Pulmonary artery endothelial cell (primary cell): Measurements from ENCODE around the gene RBBP5. TPM values are rescaled to one million over a fixed set of nuclear protein-coding genes. Genes with fewer than 3 reads are reported as not detected.

Experiments
- DNase-seq: peaks from one replicate; pipeline ENCODE4 v3.0.0-alpha.2; 2011; ENCODE audit warnings: low read depth, low spot score
- total RNA-seq: library from RNA; depleted of rRNA; stranded (reverse); fragments of >200 nt; gene quantifications from 2 replicates; pipeline ENCODE4 v1.2.3, GENCODE V29; 2014

RBBP5 gene
- total RNA-seq, 1 donor from 2014 or later, result 17.7 TPM

DNA sequence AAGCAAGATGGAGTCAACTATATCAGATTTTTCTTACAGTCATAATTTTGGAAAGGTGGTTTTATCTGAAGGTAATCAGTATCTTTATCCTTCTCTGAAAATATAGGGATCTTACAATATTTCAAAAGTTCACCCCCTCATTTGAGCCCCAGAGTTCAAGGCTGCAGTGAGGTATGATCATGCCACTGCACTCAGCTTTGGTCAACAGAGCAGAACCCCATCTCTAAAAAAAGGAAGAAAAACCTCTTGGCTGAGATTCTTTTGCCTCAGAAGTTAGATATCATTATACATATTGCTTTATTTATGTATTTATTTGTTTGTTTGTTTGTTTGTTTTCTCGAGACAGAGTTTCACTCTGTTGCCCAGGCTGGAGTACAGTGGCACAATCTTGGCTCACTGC is 11.5 kb upstream of the RBBP5 start:
- DNase-seq, result no peak

DNA sequence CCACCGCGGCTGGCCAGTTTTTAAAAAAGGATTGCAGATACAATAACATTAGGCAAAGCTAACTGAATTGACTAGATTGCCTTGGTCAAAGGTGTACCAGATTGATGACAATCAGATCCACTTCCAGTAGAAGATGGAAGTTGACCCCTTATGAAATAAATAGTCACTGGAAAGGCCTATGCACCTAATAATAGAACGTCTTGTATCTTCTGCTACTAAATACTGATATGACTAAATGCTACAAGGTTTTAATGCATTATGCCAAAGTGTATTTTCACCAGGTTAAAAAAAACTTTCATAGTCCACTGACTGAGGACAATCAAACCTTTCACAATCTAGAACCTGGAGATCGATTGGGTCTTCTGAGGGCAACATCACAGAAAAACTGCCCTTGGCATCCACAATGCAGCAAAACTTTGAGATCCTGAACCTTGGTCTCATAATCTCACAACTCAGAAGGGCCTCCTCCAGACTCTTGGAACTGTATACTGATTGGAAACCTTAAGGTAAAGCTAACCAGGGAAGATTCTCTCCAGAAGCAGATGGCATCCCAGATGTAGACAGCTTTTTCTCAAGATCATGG is 7.8 kb upstream of the RBBP5 start:
- no peak for DNase-seq

DNA sequence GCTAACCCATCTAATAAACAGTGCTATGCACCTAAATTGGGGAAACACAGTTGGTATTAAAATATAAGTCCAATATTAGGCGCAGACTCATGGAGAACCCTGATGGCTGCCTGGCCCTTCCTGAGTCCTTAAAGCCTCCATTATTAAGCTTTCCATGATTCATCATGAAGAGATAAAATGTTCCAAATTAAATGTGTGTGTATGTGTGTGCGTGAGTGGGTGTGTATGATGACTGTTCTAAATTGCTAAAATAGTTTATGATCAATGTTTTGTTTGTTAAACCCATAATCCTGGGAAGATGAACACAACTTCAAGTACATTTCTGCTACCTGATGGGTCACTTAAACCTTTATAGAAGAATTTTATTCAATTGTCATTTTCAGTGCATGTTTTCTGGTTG is 6.3 kb upstream of the RBBP5 start:
- DNase-seq, result no peak

DNA sequence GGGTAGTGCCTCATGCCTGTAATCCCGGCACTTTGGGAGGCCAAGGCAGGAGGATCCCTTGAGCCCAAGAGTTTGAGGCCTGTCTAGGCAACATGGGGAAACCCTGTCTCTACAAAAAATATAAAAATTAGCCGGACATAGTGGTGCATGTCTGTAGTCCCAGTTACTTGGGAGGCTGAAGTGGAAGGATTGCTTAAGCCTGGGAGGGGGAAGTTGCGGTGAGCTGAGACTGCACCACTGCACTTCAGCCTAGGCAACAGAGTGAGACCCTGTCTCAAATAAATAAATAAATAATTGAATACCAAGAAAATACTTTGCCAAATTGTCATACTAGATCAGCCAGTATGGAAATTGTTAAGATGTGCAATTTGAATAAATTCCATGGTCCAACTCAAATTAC is 5.9 kb upstream of the RBBP5 start:
- no peak for DNase-seq

GRCh38 chr1:205124726-205125125 is 2.9 kb upstream of the RBBP5 start:
- DNase-seq, result no peak

- no peak for DNase-seq
Observed at GRCh38 chr1:205122489-205122882, 708 bp upstream of the RBBP5 start.

DNA sequence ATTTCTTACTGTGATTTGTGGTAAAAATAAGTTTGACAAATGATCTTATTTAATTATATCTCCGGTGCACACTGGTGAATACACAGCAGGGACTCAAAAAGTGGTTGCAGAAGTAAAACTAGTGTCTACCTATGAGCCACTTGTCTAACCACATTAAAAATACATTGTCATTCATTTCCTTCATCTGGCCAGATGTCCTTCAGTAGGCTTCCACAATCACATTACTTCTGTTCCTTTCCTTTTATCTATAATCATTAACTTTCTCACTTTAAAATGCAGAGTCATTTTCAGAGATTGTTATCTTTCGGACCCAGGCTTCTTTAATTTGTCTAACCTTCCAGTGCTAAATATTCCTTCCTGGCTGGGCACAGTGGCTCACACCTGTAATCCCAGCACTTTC is 3.0 kb downstream of the RBBP5 start:
- DNase-seq, result no peak

DNA sequence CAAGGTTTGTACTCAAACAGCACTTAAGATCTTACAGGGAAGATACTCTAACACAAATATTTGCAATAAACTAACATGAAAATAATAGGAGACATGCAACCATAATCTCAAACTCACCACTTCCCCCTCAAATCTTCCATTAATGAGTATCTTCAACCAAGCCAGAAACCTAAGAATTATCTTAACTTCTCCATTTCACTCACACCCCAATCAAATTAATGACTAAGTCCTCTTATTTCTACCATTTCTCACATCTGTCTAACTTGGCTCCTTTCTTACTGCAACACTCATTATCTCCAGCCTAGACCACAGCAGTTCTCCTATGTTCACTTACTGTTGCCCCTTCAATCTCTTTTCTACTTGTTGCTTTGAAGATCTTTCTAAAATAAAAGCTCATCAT is 10.4 kb downstream of the RBBP5 start:
- DNase-seq, result no peak

- DNase-seq, result no peak
Observed at GRCh38 chr1:205109711-205110110, 12.1 kb downstream of the RBBP5 start.

DNA sequence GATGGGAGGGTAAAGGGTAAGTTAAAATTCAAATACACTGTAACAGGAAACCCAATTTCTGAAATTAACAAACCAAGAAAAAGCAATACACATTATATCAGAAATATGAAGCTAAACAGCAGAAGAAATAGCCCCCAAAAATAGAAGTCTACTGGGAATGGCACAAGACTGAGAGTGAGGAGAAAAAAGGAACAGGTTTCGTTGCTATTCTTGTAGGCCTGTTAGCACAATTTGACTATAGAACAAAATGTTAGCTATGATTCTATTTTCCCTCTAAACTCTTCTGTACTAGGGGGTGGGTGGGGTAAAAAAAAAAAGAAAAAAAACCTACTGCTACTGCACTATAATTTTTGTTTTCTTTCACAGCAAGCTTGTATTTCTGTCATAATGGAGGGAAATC is 12.5 kb downstream of the RBBP5 start:
- DNase-seq, result no peak

DNA sequence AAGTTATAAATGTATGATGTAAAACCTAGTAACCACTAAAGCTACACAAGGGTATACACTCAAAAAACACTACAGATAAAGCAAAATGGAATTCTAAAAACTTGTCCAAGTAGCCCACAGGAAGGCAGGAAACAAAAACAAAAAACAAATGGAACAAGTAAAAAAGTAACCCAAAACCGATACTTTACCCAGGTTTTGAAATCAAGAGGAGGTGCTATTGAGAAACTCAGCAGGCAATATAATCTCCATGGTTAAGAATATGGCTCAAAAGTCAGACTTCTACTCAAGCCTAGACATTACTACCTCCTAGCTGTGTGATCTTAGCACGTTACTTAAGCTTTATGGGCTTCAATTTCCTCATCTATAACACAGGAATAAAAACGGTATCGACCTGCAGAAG is 13.3 kb downstream of the RBBP5 start:
- DNase-seq, result no peak

- no peak for DNase-seq
Observed at GRCh38 chr1:205107327-205107726, 14.5 kb downstream of the RBBP5 start.

- DNase-seq, result no peak
Observed at GRCh38 chr1:205102404-205102803, 19.4 kb downstream of the RBBP5 start.

DNA sequence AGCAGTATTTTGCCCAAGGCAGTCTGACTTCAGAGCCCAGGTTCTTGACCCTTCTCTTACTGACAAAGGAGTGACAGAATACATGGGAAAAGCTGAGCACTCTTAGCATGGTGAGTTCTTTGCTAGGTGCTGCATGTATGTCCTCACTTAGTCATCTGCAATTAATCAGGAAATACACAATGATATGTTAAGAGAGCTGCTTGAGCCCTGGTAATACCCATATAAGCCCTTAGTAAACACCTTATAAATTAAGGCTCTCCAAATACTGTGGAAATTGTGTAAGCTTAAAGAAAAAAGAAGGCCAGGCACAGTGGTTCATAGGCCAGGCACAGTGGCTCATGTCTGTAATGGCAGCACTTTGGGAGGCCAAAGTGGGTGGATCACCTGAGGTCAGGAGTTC is 23.5 kb downstream of the RBBP5 start:
- DNase-seq, result no peak

- DNase-seq, result no peak
Observed at GRCh38 chr1:205095422-205095821, 26.4 kb downstream of the RBBP5 start.

DNA sequence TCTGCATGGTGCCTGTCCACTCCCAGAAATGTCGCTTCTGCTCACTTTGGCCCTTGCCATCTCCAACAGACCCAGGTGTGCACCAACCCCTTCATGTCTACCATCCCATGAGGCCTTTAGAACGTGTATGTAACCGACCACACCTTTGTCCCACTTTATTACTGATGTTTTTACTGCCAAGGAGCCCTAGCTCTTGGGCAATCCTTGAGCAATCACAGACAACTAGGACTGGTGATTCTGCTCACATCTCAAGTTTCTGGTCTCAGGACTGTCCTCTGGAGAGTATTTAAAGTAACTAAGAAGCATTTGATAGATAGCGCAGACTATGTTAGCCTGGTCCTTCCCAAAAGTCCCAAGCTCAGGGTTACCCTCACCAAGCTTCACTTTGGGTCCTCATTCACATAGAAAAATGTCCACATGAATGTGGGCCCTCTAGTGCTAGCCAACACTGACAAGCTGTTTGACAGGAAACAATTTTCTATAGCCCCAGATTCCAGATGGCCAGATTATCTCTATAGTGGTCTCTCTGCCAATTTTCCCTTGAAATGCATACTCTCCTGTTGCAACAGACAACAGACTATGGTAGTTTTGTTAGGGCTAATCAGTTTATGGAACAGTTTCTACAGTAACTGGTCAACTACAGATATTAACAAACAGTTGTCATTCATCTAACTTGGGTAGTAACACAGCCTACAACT is 30.6 kb downstream of the RBBP5 start:
- DNase-seq, result no peak

GRCh38 chr1:205088341-205088740 is 33.4 kb downstream of the RBBP5 start:
- no peak for DNase-seq

DNA sequence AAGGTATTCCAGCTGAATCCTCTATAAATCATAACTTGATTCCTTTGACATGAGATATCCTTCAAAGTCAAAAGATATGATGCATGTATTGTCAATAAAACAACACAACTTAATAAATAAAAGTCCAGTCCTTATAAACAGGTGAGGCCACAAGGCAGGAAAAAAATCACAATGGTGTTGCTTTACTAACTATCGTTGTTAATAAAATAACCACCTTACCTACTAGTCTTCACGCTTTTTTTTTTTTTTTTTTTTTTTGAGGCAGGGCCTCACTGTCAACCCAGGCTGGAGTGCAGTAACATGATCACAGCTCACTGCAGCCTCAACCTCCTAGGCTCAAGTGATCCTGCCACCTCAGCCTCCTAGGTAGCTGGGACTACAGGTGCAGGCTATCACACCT is 37.4 kb downstream of the RBBP5 start, which contains the start of gene TMEM81:
Gene TMEM81, minus strand, starts transcription at position 101 of the 400 bp plus-strand sequence. CDS start 140 bp downstream, outside the sequence.
- DNase-seq, result no peak

DNA sequence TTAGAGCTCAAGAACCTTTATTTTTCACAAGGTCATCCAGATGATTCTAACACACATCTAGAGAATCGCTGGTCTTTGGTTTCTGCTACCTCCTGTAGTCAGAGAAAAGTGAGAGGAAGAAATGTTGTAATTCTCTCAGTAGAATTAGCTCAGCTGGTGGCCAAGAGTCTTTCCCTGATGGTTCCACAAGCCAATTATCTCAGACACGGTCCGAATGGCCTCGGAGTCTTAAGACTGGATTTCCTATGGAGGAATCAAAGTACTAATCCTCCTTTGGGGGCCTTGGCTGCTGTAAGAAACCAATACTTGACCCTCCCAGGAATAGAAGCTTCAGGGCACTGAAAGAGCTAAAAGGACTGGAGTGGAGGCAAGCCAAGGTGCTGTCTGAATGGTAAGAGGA is 39.3 kb downstream of the RBBP5 start:
- no peak for DNase-seq

DNA sequence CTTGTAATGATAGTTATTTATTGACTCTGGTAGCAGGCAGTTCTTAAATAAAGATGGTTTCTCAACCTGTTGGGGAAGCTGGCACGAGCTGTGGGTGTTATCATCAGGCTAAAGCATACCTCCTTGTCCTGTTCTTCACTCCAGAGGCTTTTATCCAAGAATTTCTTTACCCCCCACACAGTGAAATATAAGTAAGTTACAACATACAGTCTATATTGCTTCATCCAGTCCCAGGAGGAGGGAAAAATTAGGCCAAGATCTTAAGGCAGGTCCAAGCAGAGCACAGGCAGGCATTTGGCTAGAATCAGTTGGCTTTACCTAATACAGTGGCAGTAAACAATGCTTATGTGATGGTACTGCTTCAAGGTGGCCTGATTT is 43.9 kb downstream of the RBBP5 start:
- DNase-seq, result no peak

DNA sequence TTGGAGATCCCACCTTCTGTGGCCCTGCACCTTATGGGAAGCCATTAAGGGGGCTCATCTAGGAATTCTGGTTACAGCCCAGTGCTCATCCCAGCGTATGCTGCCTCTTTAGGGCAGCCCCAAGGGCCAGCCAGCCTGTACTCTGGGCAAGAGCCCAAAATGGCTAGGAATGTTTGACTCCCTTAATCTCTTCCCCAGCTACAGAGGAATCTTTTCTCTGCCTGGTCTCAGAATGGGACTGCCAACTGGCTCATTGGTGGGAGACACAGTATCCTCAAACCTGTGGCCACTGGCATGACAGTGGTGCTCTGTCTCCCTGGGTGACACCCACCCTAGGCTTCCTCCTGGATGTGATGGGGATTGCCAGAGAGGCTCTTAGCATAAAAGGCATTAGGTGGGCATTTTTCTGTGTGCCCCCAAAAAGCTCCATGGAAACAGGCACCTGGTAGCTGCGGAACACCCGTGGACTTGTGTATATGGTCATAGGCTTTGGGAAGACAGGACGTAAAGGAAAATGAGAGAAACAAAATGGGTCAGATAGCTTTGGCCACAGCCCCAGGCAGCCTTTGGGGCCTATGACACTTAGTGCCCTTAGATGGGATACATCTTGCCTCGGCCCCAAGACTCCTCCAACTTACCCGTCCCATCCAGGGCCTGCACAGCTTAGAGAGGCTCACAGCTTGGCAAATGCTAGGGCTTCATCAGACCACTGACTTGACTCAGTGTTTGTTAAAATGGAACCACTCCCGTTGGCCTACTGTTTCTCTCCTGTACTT is 44.4 kb downstream of the RBBP5 start:
- DNase-seq, result no peak

DNA sequence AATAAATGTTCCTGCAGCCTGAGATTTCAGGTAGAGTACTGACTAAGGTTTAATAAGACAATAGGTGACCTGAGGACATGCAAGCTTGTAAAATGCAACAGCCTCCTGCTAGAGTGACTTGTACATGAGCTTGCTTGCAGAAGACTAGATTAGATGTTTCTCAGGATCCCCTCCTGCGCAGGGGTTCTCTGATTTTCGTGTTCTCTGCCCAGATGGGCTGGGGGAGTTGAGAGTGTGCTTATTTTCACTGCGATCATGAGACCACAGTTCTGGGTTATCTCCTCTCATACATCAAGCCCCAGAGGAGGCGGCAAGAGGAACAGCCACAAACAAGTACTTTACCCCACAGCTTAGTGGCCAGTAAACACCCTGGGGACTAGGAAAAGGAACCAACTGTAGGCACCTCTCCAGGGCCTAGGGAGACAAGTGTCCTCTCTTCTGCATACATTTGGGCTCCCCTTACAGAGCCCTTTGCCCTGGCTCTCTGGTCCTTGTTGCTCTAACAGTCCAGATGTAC is 45.5 kb downstream of the RBBP5 start:
- DNase-seq, result no peak
